Right hindlimb (tissue), 1 donor: ENCODE data around the gene OR1D5.
"Not testable (repeated sequence)": the region's sequence is repeated elsewhere in the genome, so short reads cannot be mapped to it uniquely, and the experiment has no call there.

ENCODE experiments used
- DNase-seq: peaks from one replicate; pipeline ENCODE4 v3.0.0-alpha.2; 2018

Gene OR1D5, protein sequence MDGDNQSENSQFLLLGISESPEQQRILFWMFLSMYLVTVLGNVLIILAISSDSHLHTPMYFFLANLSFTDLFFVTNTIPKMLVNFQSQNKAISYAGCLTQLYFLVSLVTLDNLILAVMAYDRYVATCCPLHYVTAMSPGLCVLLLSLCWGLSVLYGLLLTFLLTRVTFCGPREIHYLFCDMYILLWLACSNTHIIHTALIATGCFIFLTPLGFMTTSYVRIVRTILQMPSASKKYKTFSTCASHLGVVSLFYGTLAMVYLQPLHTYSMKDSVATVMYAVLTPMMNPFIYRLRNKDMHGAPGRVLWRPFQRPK

DNA sequence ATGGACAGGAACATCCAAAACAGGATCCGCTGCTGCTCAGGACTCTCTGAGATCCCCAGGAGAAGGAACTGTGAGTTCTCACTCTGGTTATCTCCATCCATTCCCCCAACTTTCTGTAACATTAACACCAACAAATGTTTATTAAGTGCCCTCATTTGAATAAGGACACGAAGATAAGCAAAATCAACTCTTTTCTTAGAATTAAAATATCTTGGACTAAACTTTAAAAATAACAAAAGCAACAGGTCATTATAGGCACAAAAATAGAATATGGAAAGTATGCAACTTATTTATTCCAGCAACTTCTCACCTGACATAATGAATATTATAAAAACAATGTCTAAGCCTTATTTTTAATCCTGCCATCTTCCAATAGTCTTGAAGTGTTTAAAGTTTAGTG lies at the start of gene OR1D5:
Gene OR1D5, minus strand, starts transcription at position 101 of the 400 bp plus-strand sequence. Its CDS starts 0 bp downstream, at position 101.
- not testable (repeated sequence) for DNase-seq

DNA sequence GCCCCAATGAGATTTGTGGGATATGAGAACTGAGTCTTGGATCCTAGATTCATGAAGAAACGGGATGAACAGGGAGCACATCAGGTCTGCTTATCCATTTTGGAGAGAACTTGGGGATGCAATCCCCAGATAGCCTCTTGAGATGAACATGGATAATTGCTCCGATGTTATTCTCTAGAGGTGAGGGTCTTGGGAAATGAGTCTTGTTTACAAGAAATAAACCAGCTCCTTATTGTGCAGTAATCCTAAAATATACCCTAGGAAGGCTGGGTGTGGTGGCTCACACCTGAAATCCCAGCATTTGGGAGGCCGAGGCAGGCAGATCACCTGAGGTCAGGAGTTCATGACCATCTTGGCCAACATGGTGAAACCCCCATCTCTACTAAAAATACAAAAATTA lies 40.9 kb upstream of the OR1D5 start, which contains the start of gene OR1D2:
Gene OR1D2, minus strand, starts transcription at position 101 of the 400 bp plus-strand sequence. CDS start 11,426 bp downstream, outside the sequence.
- DNase-seq: no peak

DNA sequence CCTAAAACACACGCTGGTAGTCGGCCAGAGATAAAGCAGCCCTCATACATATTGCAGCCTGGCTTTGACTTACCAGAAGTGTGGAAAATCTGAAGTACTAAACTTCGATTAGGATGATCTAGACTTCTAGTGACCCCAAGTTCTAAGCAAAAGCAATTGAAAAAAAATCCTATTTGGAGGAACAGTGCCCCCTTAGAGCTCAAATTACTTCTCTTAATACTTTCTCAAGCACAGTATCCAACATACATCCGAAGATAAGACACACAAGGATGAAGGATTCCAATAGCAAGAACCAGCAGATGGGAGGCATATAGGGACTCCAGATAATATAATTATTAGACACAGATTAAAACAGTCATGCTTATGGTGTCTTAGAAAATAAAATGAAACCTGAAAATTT lies 10.4 kb upstream of the OR1D5 start:
- not testable (repeated sequence) for DNase-seq

DNA sequence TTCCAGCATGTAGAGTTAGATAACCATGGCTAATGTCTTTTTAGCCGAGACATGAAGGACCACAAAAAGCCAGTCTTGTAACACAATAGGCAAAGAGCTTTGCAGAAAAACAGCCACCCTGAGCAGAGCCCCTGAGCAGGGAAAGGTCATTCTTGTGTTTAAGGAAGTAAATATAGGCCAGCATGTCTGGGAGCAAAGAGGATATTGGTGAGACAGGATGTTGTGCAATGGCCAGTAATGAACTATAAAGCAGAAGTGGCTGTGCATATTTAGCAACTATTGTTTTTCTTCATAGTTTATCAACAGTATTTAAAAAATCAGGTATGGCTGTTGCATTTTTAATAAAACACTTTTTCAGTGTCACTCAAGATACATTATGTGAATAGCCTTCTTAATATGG lies 1.8 kb upstream of the OR1D5 start:
- not testable (repeated sequence) for DNase-seq

DNA sequence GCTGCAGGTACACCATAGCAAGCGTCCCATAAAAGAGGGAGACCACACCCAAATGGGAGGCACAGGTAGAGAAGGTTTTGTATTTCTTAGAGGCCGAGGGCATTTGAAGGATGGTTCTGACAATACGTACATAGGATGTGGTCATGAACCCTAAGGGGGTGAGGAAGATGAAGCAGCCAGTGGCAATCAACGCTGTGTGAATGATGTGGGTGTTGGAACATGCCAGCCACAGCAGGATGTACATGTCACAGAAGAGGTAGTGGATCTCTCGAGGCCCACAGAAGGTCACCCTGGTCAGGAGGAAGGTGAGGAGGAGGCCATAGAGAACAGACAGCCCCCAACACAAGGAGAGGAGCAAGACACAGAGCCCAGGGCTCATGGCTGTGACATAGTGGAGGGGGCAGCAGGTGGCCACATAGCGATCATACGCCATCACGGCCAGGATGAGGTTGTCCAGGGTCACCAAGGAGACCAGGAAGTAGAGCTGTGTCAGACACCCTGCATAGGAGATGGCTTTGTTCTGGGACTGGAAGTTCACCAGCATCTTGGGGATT lies 506 bp downstream of the OR1D5 start:
- DNase-seq: not testable (repeated sequence)

DNA sequence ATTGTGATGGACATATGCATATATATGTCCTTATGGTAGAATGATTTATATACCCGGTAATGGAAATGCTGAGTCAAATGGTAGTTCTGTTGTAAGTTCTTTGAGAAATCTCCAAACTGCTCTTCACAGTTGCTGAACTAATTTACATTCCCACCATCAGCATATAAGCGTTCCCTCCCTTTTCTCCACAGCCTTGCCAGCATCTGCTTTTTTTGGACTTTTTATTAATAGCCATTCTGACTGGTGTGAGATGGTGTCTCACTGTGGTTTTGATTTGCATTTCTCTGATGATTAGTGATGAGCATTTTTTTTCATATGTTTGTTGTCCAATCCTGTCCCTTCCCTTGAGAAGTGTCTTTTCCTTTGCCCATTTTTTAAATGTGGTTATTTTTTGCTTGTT lies 8.5 kb downstream of the OR1D5 start:
- DNase-seq: not testable (repeated sequence)

DNA sequence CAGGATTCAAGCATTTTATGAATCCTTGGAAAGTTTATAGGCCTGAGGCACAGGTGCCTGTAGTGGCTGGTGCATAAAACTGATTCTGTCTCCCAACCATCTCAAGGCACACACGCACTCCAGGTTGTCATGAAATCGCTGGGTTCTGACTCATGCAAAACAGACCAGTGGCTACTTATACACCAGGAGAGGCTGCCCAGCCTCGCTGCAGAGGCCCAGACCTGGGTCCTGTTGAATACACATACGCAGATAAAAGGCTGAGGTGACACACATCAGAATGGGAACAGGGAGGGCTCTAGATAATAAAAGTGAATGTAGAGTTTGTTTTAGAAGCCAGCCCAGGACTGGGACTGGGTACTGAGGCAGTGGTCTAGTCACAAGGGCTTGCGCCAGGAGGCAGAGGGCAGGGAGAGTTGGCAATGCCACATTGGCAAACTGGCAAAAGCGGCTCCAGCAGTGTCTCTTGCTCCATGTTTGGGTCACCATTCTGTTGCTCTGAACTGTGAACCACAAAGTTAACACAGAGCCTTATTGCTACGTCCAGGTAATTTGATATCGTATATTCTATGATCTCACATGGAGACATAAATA lies 13.6 kb downstream of the OR1D5 start:
- DNase-seq: no peak

DNA sequence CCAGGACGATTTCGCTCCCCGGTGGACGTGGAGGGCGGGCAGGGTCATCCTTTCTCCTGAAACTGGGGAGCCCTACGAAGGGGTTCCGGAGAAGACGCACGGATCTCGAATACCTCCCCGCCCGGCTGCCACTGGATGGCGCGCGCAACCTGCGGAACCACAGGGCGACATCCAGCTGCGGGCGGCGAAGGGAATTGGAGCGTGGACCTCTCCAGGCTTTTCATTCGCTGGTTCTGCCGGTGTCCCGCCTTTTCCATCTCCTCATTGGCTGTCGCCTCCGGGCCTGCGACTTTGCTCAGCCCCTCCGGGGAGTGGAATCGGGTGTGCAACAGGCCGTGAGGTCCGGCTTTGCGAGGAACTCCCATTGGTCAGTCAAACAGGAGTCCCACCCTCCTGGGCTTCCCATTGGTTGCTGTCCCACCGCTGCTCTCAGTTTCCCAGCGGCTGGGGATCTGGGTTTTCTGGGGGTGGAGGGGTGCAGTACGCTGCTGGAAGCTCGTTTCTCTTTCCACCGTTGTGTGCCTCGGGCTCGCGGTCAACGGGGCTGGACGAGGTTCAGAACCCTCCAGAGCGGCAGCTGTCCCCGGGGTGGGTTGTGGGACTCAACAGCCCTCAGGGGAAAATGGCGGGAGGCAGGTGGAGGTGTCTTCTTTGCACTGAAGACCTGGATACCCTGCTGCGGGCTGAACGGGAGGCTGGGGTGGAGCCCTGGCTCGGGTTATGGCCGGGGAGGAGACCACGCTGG lies 14.5 kb downstream of the OR1D5 start:
- DNase-seq: peak; percentile 99

DNA sequence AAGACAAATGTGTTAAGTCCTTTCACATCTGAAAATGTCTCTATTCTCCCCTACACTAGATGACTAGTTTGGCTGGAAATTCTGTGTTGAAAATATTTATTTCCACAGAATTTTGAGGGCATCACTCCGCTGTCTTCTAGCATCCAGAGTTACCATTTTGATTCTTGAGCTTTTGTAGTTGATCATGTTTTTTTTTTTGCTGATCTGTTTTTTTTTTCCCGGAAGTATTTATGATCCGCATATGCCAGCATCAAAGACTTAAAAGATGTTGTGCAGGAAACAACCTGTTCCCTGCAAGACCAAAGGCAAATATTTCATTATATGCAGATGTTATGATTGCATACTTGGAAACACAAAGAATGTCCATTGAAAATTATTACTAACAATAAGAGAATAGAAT lies 16.7 kb downstream of the OR1D5 start:
- DNase-seq: no peak

DNA sequence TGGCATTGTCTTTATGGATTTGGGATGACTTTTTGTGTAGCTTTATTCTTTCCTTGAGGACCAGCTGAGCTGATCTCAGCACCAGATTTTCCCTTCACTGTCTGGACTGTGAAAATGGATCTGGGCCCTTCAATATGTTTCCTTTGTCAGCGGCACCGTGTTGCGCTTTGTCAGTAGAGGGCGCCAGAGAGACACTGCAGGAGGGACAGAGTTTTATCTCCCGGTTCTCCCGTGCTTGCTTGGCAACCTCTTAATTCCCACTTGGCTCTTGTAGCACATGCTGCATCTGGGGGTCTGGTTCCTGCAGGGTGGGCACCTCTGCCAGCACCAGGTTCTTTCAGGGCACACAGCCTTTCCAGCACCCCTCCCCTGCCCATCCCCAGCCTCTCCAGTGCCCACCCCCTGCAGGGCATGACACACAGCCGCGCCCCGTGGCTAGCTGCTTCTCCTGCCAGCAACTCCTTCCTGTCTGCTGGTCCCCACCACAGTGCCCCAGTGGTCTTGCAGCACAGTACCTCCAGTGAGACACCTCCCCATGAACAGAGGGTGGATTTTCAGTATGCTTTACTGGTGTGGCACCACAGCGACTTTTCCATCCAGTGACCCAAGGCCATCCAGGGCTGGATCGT lies 19.6 kb downstream of the OR1D5 start:
- DNase-seq: no peak

DNA sequence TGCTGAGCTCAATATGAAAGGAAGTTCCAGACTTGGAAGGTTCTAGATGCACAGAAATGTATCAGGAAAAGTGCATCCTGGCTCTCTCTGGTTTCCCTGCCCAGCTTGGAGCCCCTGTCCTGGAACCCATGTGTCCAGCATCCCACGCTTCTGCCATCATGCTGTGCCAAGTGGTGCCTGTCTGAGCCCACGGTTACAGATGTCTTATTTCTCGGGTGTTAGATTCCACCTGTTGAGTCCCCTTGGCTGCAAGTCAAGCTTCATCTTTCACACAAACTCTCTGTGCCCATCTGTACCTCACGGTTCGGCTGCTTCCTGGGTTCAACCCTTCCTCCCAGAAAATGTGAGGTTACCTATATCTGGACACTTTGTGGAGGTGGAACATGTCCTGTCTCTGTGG lies 22.5 kb downstream of the OR1D5 start:
- DNase-seq: no peak

DNA sequence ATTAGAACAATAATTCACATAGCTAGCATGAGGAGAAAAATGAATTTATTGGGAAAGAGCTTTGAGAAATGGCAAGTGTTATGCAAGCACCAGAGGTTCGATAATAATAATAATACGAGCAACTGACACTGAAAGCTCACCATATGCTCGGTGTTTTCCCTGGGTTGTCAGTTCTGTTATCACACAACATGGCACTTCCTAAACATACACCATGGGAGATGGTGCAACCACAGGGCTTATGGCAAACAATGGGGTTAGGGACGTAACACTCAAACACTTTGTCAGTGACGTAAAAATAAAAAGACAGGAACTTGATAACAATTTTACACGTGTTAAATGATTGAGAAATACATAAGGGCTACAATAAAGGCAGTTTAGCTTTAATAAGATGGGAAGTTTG lies 23.7 kb downstream of the OR1D5 start:
- no peak for DNase-seq

DNA sequence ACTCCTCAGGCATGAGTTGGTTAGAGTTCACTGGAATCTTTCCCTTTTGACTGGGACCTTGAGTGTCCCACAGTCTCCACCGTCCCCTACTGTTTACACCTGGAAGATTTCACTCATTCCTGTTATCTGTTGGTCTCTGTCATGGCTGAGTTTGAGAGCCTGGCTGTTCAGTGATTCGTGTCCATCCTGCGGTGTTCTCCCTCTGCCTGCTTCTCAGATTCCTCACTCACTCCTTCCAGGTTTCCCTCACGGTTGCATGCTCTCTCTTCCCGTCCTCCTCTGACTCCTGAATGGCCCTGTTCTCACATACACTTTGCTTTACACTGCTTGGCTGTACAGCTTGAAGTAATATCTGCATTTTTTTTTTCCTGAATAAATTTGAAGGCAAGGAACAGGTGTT lies 24.5 kb downstream of the OR1D5 start:
- DNase-seq: no peak

DNA sequence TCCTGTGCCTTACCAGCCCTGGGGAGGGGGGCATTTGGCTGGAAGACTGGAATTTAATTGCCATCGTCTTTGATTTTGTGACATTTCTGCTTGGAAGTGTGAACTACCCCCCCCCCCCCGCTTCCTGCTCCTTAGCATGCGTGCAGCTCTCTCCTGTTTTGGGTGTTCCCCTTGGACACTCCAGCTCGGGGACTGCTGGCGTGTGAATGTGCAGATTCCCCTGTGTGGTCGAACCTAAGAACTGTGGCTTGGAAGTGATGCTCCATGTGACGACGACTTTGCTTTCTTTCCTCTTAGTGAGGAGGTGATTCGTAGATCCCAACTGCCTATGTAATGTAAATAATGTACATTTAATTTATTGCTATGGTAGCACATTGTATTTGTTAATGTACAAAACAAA lies 26.1 kb downstream of the OR1D5 start:
- DNase-seq: no peak

DNA sequence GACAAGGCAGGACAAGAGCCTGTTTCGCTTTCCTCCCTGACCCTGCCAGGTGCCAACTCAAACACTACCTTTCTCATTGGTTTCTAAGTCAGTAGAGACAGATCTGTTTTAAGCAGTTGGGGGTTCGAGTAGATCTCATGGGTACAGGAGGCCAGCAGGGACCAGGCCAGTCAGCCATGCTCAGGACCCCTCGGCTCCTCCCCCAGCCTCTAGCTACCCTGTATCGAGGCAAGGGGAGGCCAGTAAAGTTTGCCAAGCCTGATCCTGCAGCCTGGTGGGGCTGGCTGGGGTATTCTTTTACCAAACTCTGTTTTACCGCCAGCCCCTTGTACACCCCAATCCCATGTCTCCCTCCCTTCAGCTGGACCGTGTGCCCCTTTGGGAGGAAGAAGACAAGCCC lies 26.6 kb downstream of the OR1D5 start:
- DNase-seq: no peak

DNA sequence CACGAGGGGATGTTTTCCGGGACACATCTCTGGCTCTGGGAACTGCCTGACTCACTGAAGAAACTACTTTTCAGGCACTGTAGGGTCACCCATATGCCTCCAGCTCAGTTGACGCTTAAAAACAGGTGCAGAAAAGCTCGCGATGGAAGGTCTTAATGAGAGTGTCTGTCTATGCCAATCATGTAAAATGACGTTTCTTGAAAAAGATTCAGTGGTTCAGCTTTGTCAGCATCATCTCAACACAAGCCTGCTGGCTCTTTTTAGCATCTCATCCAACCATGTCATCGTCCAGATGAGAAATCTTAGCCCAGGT lies 27.5 kb downstream of the OR1D5 start:
- DNase-seq: no peak

DNA sequence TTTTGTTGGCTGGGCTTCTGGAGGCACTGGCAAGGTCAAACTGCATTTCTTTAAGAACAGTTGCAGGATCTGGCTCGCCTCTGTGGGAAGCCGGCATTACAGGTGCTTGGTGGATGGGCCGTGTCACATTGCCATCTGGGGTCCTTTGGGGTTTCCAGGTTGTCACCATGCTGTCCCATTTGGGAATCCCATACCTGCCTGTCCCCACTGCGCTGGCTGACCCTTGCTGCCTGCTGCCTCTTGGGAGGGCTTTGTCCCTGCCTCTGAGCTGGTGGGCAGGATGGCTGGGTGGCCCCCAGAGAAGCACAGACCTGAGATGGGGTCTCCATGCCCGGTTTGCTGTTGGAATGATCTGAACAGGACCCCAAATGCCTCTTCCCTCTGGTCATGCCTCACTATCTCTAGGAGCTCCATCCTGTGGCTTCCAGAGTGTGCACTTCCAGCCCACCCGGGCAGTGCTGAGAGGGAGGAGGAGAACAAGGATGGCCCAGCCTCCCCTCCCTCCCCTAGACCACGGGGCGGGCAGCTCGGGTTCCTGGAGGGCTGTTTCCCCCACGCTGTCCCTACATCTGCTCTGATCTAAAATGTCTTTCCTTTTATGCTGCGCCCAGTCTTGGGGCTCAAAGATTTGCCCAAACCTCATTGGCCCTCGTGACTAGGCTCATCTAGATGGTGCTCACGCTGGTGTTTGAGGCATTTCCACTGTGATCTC lies 28.0 kb downstream of the OR1D5 start:
- DNase-seq: no peak

DNA sequence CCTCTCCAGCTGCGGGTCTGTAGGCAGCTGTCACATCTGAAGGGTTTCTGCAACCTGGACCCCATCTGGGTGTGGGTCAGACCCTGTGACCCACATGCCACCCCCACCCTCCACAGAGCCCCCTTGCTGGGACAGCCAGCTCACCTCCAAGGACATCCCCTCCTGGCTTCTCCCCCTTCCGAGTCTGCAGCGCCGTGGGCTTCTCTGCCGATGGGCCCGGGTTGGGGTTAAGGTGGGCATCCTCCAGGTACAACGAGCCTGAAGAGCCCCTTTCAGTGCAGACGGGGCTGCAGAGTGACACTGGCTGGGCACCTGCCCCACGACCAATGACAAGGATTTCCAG lies 28.9 kb downstream of the OR1D5 start:
- DNase-seq: no peak

DNA sequence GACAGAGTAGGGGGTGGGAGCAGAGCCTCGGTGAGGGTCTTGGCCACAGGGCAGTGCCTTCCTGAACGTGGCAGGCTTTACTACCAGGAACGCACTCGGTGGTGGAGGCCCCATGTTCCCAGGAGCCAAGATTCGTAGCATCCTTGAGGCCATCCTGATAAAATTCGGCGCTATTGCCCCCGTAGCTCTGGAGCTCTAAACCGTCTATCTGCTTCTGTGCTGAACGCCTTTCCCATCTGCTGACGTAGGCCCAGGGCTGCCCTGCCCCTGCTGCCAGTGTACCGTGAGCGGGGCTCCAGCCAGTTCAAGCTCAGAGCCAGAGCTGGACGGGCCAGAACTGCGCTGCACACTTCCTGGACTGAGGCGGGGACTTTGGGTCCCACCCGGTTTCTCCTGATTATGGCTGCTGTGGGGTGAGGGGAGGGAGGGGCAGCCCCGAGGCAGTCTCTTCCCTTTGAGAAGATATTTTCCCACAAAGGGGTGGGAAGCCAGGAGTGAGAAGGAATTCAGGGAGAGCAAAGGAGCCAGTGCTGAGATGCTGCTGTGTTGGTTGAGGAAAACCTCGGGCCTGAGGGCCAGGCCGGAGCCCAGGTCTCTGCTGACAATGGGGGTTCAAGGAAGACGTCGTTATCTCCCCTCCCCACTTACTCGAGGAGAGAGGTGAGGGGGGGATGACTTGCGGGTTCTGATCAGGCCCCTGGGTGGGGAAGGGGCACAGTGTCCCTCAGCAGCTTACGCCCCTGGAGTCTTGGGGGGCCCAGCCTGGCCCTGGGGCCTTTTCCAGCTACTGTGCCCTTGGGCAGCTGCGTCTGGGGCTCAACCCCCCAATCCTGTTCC lies 29.4 kb downstream of the OR1D5 start:
- no peak for DNase-seq

DNA sequence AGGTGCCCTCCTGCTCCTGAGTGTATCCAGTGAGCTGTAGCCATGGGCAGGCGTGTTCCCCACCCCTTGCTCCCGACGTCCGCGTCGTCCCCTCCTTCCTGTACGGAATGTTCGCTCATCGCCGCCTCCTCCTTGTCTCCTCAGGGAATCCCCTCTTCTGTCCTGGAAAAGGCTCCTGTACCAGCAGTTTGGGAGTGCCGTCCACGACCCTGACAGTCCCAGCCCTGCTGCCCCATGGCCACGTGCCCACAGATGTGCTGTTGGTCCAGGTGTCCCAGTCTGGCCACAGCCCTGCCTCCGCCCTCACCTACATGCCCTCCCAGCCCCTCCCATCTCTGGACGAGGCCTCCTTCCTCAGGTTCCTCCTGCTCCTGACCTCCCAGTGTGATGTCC lies 30.2 kb downstream of the OR1D5 start:
- DNase-seq: no peak
